ENCODE data around the gene RAB22A.
"Not testable (repeated sequence)": the region's sequence is repeated elsewhere in the genome, so short reads cannot be mapped to it uniquely, and the experiment has no call there.

Gene RAB22A

DNA sequence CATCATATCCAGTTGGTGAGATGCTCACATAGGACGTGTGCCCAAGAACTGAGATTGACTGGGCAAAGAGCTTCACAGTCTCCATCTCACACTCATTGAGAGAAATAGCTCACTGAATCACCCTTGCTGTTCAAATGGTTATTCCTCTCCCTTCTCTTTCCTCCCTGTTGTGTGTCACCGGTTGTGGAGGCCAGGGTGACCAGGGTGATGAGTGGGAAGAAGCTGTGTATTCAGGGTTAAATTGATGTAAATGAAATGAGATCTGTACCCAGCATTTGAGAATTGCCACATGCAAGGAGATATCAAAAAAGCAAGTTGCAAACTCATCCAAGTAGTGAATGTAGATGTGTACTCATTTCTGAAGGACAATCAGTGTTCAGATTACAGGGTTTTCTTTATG lies 43.0 kb downstream of the RAB22A start:
- DNase-seq, result no peak

DNA sequence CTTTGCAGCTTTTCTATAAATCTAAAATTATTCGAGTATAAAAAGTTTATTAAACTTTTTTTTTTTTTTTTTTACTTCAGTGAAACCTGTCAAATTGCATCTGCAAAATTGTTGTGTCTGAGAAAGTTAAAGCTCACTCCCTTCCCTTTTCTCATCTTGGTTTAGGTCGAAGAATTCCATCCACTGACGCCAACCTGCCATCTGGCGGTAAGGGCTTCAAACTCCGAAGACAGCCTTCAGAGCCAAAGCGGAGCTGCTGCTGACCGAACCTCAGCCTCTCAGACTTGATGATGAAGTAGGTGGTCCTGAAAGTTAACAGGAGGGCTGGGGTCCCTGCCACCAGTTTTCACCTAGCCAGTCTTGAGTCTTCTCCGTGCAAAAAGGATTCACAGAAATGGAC lies 49.9 kb downstream of the RAB22A start:
- no peak for DNase-seq

DNA sequence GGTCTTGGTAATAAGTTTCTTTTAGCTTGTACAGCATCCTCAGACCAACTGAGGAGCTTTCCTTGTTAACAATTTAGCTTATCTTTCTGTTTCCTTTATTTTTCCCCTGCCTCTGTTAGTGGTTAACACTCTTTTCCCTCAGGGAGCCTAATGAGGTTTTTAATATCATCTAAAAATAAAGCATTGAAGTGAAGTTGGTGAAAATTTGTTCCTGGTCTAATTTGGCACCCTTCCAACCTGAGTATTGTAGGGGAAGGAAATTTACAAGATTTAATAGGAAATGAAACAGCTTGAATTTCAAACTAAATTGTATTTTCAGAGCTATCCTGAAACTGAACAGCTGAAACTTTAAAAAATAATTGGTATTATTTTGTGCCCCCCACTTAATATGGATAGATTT lies 51.4 kb downstream of the RAB22A start:
- no peak for DNase-seq

DNA sequence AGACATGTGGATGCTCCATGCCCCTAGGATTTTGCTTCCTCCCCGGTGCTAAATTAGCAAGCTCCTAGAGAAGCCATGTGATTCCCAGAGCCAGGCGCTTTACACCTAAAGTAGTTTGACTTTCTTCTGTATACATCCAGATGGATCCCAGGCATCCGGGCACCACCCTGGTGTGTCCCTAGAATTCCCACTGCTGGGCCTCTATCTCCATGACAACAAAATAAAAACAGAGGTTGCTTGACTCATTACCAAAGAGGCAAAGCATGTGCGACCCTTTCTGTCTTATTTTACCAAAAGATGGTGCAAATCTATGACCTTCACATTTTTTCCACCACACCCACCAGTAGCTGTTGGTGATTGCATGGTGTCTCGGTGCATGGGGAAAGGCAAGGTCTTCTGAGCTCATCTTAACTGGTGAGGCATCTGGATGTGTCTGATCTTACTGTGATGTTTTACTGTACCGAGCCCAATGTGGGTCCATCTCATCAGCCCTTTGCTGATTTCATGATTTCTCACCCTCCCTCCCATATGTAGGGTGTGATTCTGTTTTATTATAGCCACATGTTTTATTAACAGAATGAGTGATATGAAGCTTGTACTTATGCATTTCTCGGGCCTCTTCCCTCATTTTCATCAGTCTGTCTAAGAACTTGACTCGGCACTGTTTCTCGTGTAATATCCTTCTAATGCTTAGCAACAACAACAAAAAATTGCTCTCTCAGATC lies 52.1 kb downstream of the RAB22A start:
- DNase-seq, result no peak

DNA sequence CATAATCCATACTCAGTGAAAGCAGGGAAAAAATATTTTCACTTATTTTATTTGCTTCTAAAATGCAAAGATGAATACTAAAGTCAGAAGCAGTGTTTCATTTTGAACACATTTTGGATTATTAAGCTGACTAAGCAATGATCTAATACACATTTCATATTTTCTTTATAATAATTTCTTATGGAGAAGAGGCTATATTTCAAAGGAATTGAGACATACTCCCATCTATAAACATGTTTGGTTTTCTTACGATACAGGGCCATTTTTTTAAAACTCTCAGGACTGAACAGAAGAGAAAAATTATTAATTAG lies 52.6 kb downstream of the RAB22A start:
- no peak for DNase-seq

DNA sequence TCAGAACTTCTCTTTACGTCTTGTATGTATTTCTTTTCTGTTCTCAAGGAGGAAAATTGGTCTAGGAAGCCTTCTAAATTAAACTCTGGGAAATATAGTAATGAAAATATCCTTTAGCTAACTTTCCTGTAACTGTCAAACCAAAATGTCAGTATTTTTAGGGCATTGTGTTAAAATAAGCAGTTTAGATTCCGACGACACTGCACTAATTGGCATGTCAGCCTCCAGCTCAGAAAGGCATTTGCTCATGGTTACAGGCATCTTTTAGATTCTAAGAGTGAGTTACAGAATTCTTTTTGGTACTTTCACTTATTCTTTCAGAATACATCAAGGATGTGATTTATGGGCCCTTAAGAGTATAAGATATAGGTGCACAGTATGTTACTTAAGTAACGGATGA lies 53.5 kb downstream of the RAB22A start:
- DNase-seq, result no peak

DNA sequence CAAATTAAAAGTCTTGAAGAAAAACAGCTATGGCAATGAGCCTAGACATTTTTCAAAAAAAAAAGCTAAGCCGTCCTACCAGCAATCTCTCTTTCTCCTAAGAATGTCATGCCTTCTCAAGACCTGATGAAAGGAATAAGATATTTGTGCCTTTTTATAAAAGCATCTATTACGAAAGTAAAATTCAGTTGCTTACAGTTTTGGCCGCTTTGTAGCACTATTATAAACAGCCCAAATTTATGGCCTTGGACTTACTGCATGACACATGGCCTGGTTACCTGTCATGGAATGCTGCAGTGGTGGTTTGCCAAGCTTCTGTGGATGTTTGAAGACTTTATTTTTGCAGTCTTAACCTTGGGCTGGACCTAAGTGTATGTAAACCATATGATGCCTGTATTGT lies 57.4 kb downstream of the RAB22A start:
- no peak for DNase-seq

DNA sequence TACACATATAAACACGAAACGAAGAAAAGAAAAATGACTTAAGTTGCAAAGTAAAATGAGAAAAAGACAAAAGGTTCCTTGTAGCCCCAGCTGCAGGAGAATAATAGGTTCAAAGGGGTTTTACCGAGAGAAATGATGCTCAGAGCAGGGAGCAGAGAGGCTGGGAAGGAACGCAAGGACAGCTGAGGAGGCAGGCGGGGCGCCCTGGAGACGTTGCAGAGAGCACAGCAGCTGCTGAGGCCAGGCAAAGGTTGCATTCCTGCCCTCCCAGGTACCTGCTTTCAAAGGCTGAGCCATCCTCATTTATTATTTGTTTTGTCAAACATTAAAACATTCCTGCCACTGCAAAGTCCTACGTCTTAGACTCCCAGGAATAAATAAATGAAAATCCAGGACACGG lies 63.3 kb downstream of the RAB22A start:
- no peak for DNase-seq

DNA sequence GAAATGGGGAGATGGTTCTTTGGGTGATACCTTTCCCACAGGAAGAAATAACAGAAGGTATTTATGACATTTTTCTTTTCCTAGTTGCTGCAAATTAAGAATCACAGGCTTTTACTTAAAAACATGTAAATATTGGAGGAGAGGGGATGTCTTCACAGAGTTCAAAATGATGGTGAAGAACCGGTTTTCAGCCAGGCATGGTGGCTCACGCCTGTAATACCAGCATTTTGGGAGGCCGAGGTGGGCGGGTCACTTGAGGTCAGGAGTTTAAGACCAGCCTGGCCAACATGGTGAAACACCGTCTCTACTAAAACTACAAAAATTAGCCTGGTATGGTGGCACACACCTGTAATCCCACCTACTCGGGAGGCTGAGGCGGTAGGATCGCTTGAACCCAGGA lies 63.8 kb downstream of the RAB22A start:
- DNase-seq, result not testable (repeated sequence)

DNA sequence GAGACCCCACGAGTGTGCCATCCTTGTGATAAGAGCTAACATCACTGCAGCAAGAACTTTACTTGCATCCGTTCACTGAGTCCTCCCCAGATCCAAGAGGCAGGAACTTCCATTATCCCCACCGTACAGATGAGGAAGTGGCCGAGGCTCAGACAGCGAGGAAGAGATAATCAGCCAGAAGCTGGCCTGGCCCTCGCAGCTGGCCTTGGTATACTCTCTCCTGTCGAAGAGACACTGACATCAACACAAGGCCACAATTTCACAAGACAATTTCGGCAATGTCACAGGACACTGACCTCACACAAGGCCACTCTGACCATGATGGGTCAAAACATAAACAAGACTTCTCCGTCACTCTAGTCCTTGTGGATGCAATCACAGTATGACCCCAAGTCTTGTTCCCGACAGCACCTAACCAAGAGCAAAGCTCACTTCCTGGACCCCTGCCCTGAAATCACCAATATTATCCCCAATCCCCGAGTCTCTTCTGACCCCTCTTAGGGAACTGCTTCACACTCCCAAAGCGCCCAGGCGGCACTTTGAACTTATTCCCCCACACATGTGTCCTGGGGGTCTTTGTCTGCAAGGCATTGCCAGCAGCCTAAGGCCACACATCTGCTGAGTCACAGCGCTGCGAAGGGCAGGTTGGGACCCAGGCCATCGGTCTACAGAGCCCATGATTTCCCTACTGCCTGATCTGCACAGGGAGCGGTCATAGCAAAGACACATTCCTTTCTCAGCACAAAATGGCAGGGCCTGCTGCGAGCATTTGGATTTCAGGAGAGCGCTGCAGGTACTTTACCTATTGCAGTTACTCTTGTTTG lies 64.7 kb downstream of the RAB22A start:
- no peak for DNase-seq

DNA sequence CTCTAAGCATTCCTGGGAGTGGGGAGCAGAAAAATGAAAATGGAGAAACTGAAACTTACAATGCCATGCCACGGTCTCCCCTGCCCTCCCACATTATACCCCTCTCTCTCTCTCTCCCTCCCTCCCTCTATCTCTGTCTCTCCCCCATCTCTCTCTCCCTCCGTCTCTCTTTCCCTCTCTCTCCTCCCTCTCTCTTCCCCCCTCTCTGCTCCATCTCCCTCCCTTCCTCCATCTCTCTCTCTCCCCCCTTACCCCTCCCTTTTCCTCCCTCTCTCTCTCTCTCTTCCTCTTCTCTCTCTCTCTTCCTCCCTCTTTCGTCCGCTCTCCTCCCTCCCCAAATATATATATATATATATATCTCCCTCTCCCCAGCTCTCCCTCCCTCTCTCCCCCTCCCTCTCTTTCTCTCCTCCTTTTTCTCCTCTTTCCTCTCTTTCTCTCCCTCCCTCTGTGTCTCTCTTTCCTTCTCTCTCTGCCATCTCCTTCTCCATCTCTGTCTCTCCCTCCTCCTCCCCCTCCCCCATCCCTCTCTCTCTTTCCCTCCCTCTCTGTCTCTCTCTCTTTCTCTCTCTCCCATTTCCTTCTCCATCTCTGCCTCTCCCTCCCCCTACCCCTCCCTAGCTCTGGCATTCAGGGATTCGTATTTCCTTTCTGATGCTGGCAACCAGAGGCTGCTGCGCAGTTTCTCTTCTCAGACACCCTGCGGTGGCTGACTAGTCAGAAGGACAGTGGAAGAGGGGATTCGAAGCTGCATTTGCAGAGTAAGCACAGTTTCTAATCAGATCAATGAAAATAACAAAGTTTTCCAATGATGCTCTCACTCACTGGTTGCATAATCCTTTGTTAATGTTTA lies 65.6 kb downstream of the RAB22A start:
- no peak for DNase-seq

DNA sequence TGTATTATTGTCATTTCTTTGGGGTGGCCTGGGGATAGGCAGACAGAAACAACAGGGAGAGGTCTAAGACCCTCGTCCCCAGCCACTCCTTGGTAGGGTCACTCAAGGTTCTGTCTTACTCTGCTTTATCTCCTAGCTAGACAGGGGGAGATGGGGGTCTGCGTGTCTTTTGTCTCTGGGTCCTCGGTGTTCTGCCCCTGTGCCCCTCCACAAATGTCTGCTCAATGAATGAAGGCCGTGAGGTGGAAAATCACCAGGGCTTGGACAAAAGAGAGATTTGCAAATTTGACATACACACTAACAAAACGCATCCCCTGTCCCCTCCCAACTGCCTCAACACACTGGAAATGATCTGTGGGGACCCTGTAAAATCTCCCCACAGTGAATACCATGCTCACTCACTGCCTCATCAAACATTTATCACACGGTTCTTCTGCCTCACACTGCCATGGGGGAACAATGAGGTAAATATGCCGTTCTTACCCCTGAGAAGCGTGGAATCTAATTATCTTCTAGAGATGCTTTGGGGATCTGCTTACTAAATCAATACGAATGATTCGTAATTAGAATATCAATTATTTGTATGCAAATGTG lies 66.3 kb downstream of the RAB22A start:
- no peak for DNase-seq

DNA sequence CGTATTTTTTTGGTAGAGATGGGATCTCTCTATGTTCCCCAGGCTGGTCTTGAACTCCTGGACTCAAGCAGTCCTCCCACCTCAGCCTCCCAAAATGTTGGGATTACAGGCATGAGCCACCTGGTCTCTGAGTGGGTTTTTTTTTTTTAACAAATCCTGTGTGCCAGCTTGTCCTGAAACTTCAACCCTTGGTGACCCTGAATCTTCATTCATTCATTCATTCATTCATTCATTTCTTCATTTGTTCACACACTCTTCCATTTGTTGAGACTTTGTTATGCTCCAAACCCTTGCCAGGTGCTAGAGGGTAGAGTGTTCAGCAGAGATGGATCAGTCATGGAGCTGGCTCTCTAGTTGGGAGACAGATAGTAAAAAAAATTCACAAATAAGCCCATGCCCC lies 67.5 kb downstream of the RAB22A start:
- DNase-seq, result no peak

DNA sequence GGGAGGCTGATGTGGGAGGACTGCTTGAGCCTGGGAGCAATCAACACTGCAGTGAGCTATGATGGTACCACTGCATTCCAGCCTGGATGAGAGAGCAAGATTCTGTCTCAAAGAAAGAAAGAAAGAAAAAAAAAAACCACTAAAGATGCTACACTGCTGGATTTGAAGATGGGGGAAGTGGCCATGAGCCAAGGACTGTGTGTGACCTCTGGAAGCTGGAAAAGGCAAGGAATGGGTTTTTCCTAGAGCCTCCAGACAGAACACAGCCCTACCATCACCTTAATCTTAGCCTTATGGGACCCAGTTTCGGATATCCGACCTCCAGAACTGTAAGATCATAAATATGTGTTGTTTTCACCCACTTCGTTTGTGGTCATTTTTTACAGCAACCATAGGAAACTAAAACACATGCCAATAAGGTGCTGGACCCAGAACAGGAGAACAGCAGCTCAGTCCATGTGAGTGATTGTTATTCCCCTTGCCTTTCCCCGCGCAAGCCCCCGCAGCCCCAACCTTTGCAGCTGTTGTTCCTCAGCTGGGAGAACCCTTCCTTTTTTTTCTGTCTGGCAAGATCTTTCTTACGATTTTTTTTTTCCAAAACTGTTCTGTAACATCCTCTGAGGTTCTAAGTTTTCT lies 68.4 kb downstream of the RAB22A start:
- DNase-seq, result no peak

DNA sequence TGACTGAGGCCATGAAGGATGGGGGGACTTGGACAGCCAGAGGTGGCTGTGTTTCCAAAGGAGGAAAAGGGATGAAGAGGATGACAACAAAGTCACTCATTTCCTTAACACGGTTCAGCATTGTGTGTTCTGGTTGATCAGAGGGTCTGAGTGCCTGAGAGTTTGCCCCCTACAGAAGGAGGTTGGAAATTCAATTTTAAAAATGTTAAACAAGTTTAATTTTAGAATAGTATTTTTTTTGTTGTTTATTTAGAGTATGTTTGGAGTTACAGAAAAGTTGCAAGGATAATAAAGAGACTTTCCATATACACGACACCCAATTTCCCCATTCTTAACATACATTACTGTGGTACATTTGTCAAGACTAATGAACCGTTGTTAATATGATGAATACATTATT lies 69.2 kb downstream of the RAB22A start:
- no peak for DNase-seq

DNA sequence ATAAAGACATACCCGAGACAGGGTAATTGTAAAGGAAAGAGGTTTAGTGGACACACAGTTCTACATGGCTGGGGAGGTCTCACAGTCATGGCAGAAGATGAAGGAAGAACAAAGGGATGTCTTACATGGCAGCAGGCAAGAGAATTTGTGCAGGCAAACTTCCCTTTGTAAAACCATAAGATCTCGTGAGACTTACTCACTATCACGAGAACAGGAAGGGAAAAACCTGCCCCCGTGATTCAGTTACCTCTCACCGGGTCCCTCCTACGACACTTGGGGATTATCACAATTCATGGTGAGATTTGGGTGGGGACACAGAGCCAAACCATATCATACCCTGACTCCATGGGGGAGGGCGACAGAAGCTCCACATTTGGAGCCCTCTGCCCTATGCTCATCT lies 72.1 kb downstream of the RAB22A start:
- DNase-seq, result no peak

DNA sequence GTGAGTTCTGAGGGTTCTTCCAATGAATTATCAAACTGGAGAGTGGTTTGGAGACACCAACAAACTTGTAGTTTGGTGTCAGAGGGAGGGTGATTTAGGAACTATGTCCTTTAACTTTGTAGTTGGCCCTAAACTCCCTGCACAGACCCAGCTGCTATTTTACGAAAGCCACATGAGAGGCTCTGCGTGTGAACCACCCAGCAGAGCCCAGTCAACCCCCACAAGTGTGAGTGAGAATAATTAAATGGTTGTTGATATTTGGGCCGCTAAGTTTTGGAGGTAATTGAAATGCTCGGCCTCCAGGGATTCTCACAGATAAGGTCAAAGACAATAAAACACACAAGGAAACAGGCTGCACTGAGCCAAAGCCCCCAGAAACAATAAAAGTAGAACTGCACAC lies 72.6 kb downstream of the RAB22A start:
- no peak for DNase-seq

DNA sequence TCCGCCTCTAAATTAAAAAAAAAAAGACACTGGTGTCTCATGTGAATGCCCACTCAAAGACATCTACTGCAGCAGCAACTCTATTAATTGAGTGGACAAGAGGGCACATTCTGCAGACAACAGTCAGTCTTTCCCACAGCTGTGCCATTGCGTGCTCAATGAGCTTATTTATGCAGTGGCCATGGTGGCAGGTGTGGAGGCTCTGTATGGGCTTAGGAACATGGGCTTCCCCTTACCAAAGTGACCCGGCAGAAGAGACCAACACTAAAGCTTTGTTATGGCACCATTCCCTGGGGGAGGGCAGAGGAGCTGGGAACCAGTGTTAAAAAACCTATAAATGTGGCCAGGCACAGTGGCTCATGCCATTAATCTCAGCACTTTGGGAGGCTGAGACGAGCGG lies 75.3 kb downstream of the RAB22A start:
- no peak for DNase-seq

DNA sequence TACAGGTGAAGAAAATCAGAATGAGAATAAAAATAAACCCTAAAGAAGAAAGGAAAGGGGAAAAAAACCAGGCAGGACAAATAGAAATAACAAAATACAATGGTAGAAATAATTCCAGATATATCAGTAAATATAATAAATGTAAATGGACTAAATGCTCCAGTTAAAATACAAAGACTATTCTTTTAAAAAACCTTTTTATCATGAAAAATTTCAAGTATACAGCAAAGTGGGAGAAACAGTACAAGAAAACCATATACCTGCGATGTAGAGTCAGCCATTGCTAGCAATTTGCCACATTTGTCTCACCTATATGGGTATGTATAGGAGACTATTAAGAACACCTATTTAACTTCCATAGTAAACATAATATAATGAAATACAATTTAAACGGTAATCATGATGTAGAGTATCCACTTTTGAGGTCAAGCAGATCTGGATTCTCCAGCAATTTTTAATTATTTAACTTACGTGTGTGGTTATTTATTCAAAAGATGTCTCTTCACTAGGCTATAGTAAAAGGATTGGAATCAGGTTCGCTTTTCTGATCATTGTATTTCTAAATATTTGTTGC lies 78.6 kb downstream of the RAB22A start:
- no peak for DNase-seq

DNA sequence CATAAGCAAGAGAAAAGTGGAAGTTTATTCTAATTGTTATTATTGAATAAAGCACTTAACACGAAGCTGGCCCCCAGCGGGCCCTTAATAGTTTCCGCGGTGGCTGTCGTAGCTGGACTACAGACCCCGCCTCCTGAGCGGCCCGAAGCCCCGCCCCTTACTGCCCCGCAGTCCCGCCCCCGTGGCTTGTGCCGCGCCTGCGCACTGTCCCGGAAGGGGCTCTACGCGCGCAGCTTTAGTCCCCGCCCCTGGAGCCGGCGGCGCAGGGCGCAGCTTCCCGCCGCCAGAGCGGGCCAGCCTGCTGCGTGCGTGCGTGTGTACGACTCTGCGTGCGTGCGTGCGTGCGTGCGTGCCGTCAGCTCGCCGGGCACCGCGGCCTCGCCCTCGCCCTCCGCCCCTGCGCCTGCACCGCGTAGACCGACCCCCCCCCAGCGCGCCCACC lies 79.4 kb downstream of the RAB22A start, which contains the start of gene VAPB:
TSS of gene VAPB (plus strand) at position 348 of the 442 bp plus-strand sequence. CDS start 231 bp downstream, outside the sequence.
- peak; percentile 89 to 97 (median 94) for DNase-seq

DNA sequence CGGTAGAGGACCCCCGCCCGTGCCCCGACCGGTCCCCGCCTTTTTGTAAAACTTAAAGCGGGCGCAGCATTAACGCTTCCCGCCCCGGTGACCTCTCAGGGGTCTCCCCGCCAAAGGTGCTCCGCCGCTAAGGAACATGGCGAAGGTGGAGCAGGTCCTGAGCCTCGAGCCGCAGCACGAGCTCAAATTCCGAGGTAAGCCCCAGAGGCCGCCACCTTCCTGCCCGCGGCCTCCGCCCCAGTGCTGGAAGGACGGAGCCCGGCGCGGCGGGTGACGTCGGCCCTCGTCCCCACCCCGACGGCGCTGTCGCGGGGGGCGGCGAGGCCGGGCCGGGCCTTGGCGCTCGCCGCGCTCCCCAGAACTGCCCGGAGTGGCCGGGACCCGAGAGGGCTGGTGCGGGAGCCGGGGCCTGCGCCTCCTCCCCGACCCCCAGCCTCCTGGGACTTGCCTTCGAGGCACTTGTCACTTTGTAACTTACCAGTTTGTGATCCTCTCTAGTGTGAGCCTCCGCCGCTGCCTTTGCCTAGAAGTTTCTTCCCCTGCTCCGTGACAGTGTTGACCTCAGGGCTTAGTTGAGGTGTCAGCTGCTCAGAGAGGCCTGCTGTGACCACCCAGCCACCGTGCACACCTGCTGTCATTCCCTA lies 79.9 kb downstream of the RAB22A start:
- peak in 1 of 4 experiments; percentile 19 for DNase-seq
